Vein endothelial cell (primary cell): ENCODE measurements around the gene ARL11. TPM values are rescaled to one million over a fixed set of nuclear protein-coding genes. Genes with fewer than 3 reads are reported as not detected.

ENCODE experiments used
- total RNA-seq: library from RNA; depleted of rRNA; stranded (reverse); fragments of >200 nt; gene quantifications from 2 replicates; pipeline ENCODE4 v1.2.3, GENCODE V29; 2012

Gene ARL11
- total RNA-seq: 0.10 and 0.33 TPM in 2 replicates

GRCh38 chr13:49627831-49628652 lies at the start of gene ARL11:
Gene ARL11 (plus strand): TSS chr13:49628507. CDS start chr13:49630448, 1,941 bp downstream.

DNA sequence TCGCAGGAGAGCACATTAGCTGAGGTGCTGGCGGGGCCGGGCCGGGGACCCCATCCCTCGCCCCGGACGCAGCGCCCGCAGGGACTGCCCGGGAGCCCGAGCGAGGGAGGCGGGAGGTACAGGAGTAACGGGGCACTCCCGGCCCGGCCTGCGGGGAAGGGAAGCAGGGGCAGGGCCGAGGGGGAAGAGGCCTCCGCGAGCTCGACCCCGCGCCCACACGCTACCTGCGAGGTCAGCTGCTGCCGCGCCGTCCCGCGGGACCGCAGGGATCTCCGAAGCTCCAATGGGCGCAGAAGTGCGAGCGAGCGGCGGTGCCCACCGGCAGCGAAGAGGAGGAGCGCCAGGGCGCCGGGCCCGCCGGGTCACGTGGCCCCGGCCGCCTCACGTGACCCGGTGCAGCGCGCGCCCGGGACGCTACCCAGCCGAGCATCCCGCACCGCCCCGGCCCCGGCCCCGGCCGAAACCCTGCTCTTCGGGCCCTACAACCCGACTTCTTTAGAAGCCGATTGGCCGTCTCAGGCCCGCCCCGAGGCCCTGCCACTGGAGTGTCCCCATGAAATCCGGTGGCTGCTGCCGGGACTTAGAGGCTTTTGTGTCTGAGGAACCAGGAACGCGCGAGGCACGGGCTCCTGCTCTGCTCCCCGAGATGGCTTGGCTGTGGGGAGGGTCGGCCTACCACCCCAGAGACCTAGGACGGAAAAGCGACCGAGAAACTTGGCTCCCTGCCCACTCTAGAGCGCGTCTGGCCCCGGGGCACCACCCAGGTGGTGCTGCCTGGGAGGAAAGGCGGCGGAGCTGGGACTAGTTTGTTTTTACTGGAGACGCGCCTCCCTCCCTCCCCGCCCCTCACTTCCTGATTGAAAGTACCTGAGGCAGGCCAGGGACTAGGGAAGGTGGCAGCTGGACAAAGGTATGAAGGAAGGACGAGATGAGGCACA lies 42.8 kb upstream of the ARL11 start, which contains the start of gene RCBTB1:
TSS of gene RCBTB1 (minus strand) at position 339 of the 938 bp plus-strand sequence. CDS start 18,279 bp downstream, outside the sequence.

Other genes starting within 250 kb of the ARL11 start
- gene CAB39L, start 184.4 kb upstream of the ARL11 start, total RNA-seq: 8.6 and 9.1 TPM in 2 replicates
- 5.9 and 6.2 TPM in 2 replicates for gene SETDB2, start 184.2 kb upstream of the ARL11 start, total RNA-seq
- gene PHF11, start 132.6 kb upstream of the ARL11 start, total RNA-seq: 11.8 and 13.5 TPM in 2 replicates
- gene RCBTB1, start 42.9 kb upstream of the ARL11 start, total RNA-seq: 17.6 and 23.0 TPM in 2 replicates
- 84.4 and 93.4 TPM in 2 replicates for gene EBPL, start 63.0 kb downstream of the ARL11 start, total RNA-seq
- 41.5 and 58.6 TPM in 2 replicates for gene KPNA3, start 164.2 kb downstream of the ARL11 start, total RNA-seq